ENCODE data around the gene PRR35. TPM values are rescaled to one million over a fixed set of nuclear protein-coding genes. Genes with fewer than 3 reads are reported as not detected.
A peak's percentile ranks its signal among the peaks of the same experiment; 100 is the strongest.

PRR35 gene
- total RNA-seq, 1 donor from 2014 or later: not detected

DNA sequence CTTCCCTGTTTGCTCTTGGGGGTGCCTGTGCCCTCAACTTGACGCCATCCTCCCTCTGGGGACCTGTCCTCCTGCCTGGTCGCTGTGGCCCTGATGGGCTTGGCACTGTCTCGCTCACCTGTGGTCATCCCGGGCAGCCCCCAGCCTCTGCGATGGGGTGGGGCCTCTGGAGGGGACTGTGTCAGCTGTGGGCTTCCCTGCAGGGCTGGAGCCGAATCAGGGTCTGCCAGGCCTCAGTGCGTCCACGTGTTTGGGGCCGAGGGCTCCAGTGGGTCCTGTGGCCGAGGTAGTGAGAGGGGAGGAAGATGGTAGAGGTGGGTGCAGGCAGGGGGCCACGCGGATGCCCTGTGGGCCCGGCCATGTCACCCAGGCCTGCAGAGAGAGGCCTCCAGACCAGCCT lies 17.6 kb downstream of the PRR35 start:
- intact Hi-C loops (cut with DNase I): no loop called here

DNA sequence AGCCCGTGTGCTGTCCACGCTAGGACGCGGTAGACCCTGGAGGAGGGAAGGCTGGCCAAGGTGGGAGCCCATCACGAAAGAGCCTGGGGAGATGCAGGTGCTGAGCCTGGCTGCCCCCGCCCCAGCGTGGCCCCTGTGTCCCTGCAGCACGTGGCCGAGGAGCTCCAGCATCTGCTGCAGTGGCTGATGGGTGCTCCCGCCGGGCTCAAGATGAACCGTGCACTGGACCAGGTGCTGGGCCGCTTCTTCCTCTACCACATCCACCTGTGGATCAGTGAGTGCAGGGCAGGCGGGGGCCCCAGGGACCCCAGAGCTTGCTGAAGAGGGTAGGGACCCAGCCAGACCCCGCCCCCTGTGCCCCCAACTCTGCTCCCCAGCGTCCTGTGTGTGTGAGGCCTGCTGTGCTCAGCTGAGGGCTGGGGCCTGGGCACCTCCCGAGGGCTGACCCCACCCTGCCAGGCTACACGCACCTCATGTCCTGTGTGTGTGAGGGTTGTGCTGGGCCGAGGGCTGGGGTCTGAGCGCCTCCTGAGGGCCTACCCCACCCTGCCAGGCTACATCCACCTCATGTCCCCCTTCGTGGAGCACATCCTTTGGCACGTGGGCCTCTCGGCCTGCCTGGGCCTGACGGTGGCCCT lies 18.2 kb downstream of the PRR35 start:
- Histone ChIP-seq H3K4me3 (no peak overlapping the region), H3K36me3 (peaks cover 34% of the 10 kb centered on the region), H3K27ac (no peak overlapping the region), H3K27me3 (ENCODE audit: low read depth) (no peaks in the 10 kb centered on the region), H3K4me1 (no peaks in the 10 kb centered on the region), H3K9me3 (no peaks in the 10 kb centered on the region)
- ATAC-seq (peak; percentile 1 to 3), DNase-seq (no peak)
- TF ChIP-seq, protein P1, sequence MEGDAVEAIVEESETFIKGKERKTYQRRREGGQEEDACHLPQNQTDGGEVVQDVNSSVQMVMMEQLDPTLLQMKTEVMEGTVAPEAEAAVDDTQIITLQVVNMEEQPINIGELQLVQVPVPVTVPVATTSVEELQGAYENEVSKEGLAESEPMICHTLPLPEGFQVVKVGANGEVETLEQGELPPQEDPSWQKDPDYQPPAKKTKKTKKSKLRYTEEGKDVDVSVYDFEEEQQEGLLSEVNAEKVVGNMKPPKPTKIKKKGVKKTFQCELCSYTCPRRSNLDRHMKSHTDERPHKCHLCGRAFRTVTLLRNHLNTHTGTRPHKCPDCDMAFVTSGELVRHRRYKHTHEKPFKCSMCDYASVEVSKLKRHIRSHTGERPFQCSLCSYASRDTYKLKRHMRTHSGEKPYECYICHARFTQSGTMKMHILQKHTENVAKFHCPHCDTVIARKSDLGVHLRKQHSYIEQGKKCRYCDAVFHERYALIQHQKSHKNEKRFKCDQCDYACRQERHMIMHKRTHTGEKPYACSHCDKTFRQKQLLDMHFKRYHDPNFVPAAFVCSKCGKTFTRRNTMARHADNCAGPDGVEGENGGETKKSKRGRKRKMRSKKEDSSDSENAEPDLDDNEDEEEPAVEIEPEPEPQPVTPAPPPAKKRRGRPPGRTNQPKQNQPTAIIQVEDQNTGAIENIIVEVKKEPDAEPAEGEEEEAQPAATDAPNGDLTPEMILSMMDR (IDR thresholded peaks at IDR 0.05): no peak
- intact Hi-C loops (cut with DNase I): no loop called here

More for the DNA sequence above, 17.6 kb downstream of the PRR35 start:
- TF ChIP-seq, protein P1 (IDR thresholded peaks at IDR 0.05): no peak
- no peaks in the 10 kb centered on the region for H3K9me3 ChIP-seq
- DNase-seq: no peak
- H3K36me3 ChIP-seq: peaks cover 29% of the 10 kb centered on the region
- no peak overlapping the region for H3K27ac ChIP-seq
- ATAC-seq: no peak
- no peaks in the 10 kb centered on the region for H3K27me3 ChIP-seq (ENCODE audit: low read depth)
- no peaks in the 10 kb centered on the region for H3K4me1 ChIP-seq
- H3K4me3 ChIP-seq: no peak overlapping the region

DNA sequence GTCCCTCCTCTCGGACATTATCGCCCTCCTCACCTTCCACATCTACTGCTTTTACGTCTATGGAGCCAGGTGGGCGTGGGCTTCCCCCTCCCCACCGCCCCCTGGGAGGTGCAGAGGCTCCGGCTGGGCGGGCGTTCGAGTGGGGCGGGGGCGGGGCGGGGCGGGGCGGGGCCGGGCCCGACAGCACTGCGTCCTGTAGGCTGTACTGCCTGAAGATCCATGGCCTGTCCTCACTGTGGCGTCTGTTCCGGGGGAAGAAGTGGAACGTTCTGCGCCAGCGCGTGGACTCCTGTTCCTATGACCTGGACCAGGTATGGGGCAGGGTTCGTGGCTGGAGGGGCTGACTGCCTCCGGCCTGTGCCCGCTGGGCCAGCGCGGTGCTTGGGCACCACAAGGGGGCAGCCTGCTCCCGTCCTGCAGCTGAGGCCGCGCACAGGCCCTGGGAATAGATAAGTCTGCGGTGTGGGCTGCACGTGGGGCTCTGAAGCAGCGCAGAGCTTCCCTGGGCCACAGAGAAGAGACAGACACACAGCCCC lies 18.7 kb downstream of the PRR35 start:
- Histone ChIP-seq H3K4me1 (no peaks in the 10 kb centered on the region), H3K27ac (no peak overlapping the region), H3K36me3 (peaks cover 33% of the 10 kb centered on the region), H3K27me3 (ENCODE audit: low read depth) (no peaks in the 10 kb centered on the region), H3K4me3 (peak overlapping the region; percentile 36), H3K9me3 (no peaks in the 10 kb centered on the region)
- TF ChIP-seq, protein P1 (IDR thresholded peaks at IDR 0.05): peak; percentile 91
- intact Hi-C loops (cut with DNase I): no loop called here
- peak; percentile 88 for DNase-seq
- peak; percentile 90 to 91 for ATAC-seq

DNA sequence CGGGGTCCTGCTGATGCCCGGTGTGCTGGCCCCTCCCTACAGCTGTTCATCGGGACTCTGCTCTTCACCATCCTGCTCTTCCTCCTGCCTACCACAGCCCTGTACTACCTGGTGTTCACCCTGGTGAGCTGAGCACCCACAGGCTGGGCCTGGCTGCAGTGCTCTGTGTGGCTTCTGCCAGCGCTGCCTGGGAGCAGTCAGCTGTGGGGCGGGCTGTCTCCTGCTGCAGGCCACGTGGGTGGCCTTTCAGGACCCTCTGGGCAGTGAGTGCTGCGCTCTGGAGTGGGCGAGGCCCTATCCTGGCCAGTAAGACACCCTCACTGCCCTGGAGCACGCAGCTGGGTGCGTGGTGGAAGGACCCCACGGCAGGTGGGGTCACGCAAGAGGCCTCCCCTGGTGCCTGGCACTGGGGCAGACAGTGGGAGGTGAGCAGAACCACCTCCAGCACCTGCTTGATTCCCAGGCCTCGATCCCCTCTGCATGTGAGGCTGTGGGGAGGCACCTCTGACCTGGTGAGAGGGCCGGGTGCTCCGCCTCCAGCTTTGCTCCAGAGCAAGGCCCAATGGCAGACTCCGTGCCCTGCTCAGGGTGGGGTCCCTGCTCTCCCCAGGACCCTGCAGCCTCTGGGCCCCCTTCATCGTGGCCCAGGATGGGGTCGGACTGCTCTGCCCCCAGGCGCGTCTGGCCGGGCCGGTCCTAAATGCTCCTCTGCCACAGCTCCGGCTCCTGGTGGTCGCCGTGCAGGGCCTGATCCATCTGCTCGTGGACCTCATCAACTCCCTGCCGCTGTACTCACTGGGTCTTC lies 20.1 kb downstream of the PRR35 start:
- Histone ChIP-seq H3K36me3 (peaks cover 19% of the 10 kb centered on the region), H3K4me1 (peaks cover under 1% of the 10 kb centered on the region), H3K9me3 (no peaks in the 10 kb centered on the region), H3K27me3 (ENCODE audit: low read depth) (no peaks in the 10 kb centered on the region), H3K27ac (no peak overlapping the region), H3K4me3 (no peak overlapping the region)
- DNase-seq (no peak), ATAC-seq (no peak)
- intact Hi-C loops (cut with DNase I): no loop called here
- TF ChIP-seq, protein P1 (IDR thresholded peaks at IDR 0.05): no peak

DNA sequence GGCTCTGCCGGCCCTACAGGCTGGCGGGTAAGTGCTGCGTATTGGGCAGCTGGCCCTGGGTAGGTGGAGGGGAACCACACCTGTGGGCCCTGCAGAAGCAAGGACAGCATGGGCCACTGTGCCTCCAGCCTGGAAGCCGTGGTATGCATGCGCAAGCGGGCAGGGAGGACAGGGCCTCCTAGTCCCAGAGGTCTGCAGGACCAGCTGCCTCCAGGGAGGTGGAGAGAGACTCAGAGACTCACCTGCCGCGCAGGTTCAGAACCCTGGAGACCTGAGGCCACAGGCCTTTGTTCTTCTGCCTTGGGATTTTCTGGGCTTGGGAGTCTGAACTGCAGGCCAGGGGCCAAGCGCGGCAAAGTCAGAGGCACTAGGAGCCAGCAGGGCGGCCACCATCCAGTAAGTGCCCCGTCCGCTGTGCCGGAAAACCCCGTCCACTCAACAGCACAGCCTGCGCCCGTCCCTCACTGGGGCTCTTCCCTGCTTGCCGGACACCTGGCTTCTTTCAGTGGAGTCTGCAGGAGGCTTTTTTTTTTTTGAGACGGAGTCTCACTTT lies 20.8 kb downstream of the PRR35 start:
- Histone ChIP-seq H3K27ac (no peak overlapping the region), H3K9me3 (no peaks in the 10 kb centered on the region), H3K4me1 (peaks cover 5% of the 10 kb centered on the region), H3K4me3 (no peak overlapping the region), H3K36me3 (peaks cover 12% of the 10 kb centered on the region), H3K27me3 (ENCODE audit: low read depth) (no peaks in the 10 kb centered on the region)
- ATAC-seq (no peak), DNase-seq (no peak)
- TF ChIP-seq, protein P1 (IDR thresholded peaks at IDR 0.05): no peak
- intact Hi-C loops (cut with DNase I): no loop called here

All from lower lobe of right lung (tissue), 2 donors.